DMS153 treated with DMSO at 0.1 percent for 48 hours (cell line): ENCODE data around the gene DYRK2.

Experiments
- DNase-seq: peaks from one replicate; lab custom pipeline; 2025; ENCODE audit not compliant: unreplicated experiment; lab: John Stamatoyannopoulos, UW

DYRK2 gene

GRCh38 chr12:67645601-67646000, 2.9 kb upstream of the DYRK2 start:
- DNase-seq = no peak

- DNase-seq = no peak
Observed at GRCh38 chr12:67646775-67647174, 1.8 kb upstream of the DYRK2 start.

- no peak for DNase-seq
Observed at GRCh38 chr12:67647181-67647798, 1.3 kb upstream of the DYRK2 start.

- DNase-seq = peak; percentile 75
Observed at GRCh38 chr12:67647799-67648520, 585 bp upstream of the DYRK2 start.

GRCh38 chr12:67649261-67649569, 670 bp downstream of the DYRK2 start:
- no peak for DNase-seq

GRCh38 chr12:67649570-67650387, 1.2 kb downstream of the DYRK2 start:
- no peak for DNase-seq

- no peak for DNase-seq
Observed at GRCh38 chr12:67650388-67651131, 2.0 kb downstream of the DYRK2 start.

- DNase-seq = no peak
Observed at GRCh38 chr12:67651132-67651695, 2.7 kb downstream of the DYRK2 start.

GRCh38 chr12:67655829-67656228, 7.3 kb downstream of the DYRK2 start:
- no peak for DNase-seq

GRCh38 chr12:67656251-67656650, 7.7 kb downstream of the DYRK2 start:
- DNase-seq = no peak

- DNase-seq = no peak
Observed at GRCh38 chr12:67658486-67658885, 9.9 kb downstream of the DYRK2 start.

GRCh38 chr12:67659292-67659691, 10.7 kb downstream of the DYRK2 start:
- no peak for DNase-seq

- no peak for DNase-seq
Observed at GRCh38 chr12:67661311-67662021, 12.9 kb downstream of the DYRK2 start.

- DNase-seq = no peak
Observed at GRCh38 chr12:67662910-67663538, 14.5 kb downstream of the DYRK2 start.

GRCh38 chr12:67664171-67664570, 15.6 kb downstream of the DYRK2 start:
- no peak for DNase-seq

- DNase-seq = no peak
Observed at GRCh38 chr12:67665679-67666078, 17.1 kb downstream of the DYRK2 start.

- no peak for DNase-seq
Observed at GRCh38 chr12:67666605-67667004, 18.1 kb downstream of the DYRK2 start.

- no peak for DNase-seq
Observed at GRCh38 chr12:67667276-67668073, 18.9 kb downstream of the DYRK2 start.

GRCh38 chr12:67669217-67669933, 20.8 kb downstream of the DYRK2 start:
- no peak for DNase-seq
